Activated T-helper 9 cell treated with anti-CD3 and anti-CD28 coated beads, Interleukin-2, amount 50 U/mL, for 16 hours (primary cell): ENCODE results near the gene SERP1.

ENCODE experiments used
- DNase-seq: peaks from one replicate; pipeline ENCODE4 v3.0.0-alpha.2; 2020; ENCODE audit warnings: low read depth

The SERP1 gene

DNA sequence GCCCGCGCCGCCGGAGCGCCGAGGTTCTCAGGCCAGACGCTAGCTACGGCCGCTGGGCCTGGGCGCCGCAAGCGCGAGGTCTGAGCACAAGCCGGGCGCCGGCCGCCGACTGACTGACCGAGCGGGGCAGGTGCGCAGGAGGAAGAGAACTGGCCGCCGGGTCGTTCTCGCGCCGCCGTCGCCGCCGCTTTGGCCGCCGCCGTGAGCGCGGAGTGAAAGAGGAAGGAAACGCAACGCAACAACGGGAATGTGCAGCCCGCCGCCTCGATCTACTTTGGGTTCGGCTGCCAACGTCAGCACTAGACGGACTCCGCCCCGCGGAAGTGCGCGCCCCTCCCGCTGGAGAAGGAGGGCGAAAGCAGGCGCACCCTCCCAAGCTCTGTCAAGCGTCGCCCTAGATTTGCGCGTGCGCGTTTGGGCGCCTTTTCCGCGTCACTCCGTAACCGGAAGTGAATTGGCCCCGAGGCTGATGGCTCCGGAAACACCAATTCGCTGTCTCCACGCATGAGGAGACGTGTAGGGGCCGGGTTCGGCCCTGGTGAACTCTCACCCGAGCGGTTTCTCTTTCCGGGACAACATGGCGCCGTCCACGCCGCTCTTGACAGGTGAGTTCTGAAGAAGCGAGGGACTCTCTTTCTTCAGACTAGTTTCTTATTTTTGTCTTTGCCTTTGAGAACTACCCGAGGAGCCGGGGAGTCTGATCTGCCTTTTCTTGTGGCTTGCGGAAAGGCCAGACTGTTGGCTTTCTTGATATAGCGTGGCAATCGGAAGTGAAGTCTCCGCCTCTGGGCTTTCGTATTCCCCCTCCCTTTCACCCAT is at the start of gene SERP1, which contains the start of gene EIF2A:
Gene SERP1, minus strand, starts transcription at position 271 of the 819 bp plus-strand sequence. CDS start 361 bp downstream, outside the sequence.
Gene EIF2A, plus strand, starts transcription at position 562 of the 819 bp plus-strand sequence. Its CDS starts 16 bp downstream, at position 578.
- DNase-seq = peak; percentile 99

DNA sequence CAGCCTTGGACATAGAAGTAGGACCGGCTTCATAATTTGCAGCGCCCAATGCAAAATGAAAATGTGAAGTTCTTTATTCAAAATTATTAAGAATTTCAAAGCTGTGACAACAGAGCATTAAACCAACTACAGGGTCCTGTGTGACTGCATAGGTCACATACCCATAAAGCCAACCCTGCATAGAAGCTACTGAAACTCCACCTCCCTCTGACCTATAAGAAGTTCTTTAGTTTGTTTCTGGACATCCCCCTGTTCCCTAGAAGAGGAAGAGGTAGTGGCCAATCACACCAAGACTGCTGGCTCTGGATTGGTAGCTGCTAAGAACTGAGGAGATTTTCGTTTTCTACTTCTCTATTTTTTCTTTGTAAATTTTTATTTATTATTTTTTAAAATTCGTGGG is 47.9 kb upstream of the SERP1 start:
- no peak for DNase-seq

GRCh38 chr3:150589759-150590158 is 43.5 kb upstream of the SERP1 start:
- no peak for DNase-seq

- DNase-seq = no peak
Measured at GRCh38 chr3:150588027-150588830, 41.9 kb upstream of the SERP1 start.

- no peak for DNase-seq
Measured at GRCh38 chr3:150583028-150583427, 36.7 kb upstream of the SERP1 start.

- DNase-seq = no peak
Measured at GRCh38 chr3:150582620-150583019, 36.3 kb upstream of the SERP1 start.

GRCh38 chr3:150581174-150581573 is 34.9 kb upstream of the SERP1 start:
- DNase-seq = no peak

GRCh38 chr3:150577855-150578254 is 31.6 kb upstream of the SERP1 start:
- no peak for DNase-seq

DNA sequence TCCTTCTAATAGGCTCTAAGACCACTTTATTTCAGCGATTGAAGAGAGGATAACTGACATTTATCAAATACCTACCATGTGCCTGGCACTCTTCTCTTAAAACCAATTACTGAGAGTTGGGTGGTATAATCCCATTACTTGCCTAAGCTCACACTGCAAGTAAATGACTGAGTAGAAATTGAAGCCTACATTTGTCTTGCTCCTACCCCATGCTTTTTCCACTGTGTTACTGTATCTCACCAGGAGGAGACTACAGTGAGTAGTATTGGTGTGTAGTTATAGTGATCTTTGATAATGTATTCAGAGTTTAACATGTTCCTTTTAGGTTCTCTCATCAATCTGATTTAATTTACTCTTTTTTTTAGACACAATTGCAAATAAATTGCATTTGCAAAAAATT is 21.0 kb upstream of the SERP1 start:
- DNase-seq = no peak

DNA sequence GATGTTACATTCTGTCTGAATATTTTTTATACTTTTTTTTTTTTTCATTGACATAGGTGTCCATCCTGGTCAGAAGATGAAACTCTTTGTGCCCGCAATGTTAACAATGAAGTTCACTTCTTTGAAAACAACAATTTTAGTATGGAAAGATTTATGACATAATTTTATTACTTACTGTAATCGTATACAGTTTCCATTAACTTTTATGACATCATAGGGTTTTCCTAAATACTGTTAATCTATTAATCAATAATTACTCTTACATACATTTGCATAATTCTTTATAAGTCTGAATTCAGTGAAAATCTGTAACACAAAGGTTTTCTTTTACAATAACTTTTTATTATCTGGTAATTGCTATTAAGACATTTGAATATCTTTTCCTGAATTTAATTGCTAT is 17.9 kb upstream of the SERP1 start:
- DNase-seq = no peak

- no peak for DNase-seq
Measured at GRCh38 chr3:150557725-150558124, 11.4 kb upstream of the SERP1 start.

DNA sequence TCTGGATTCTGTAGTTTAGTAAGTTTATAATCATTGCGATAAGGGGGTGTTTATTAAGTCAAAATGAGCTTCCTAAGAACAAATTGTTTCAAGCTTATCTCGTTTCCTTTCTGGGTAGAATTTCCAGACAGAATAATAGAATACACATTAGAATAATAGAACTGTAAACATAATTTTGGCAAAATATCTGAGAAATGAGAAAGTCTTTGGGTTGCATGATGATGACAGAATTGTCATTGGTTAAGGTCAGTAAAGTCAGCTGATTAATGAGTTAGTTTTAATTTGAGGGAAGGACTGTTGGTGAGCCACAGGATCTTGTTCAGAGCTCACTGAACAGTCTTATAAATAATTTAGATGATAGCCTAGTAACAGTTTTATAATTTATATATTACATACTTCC is 10.5 kb upstream of the SERP1 start:
- DNase-seq = no peak

GRCh38 chr3:150555859-150556436 is 9.7 kb upstream of the SERP1 start:
- DNase-seq = no peak

GRCh38 chr3:150547045-150547741 is 897 bp upstream of the SERP1 start:
- DNase-seq = no peak

- DNase-seq = no peak
Measured at GRCh38 chr3:150545419-150546225, 674 bp downstream of the SERP1 start.

- no peak for DNase-seq
Measured at GRCh38 chr3:150544726-150545125, 1.6 kb downstream of the SERP1 start.

DNA sequence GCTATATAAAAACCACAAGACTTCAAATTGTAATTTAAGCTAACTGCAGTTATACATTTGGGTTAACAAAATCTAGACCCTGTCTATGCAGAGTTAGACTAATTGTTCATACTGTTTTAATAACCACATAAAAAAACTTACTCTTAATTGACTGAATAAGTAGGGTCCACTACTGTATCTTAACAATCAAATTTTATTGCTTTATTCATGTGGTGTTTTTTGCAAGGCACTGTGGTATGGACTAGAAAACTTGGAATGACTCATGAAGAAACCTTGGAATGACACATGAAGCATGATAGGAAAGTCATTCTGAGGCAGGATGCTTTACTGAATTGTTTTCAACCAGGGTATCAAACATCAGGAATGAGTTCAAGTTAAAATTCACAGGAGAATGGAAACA is 2.3 kb downstream of the SERP1 start:
- DNase-seq = no peak

- no peak for DNase-seq
Measured at GRCh38 chr3:150543531-150543930, 2.8 kb downstream of the SERP1 start.

DNA sequence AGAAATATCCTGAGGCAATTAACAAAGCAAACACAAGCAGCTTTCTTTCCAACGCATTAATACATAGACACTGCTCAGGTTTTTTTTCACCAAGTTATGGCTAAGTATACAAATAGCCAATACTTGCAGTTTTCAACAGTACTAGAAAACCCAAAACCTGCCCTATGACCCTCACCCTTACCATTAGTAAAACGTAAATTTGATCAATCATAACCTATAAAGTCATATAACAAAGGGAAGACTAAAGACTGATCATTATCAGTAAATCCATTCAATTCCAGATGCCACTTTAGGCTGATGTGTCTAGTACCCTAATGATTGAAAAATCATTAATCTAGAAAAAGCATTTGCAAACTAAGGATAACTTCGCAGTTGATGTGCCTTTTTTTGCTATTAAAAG is 3.2 kb downstream of the SERP1 start:
- DNase-seq = no peak

DNA sequence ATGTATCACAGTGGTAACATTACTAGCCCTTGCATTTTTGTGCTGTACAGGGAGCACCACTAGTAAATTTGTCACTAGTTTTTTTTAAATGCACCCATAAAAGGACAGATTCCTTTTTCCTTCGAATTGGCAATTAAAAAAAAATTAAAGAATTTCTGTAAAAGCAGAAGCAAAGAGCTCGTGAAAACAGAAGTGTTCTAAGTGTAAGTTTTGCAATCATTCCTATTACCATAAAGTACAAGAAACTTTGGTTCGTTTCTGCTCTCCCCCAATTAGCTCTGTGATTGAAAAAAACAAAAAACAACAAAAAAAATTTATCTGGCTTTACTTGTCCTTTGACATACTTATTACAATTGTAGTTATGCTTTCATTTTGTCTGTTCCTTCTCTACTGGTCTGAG is 5.3 kb downstream of the SERP1 start:
- DNase-seq = no peak

DNA sequence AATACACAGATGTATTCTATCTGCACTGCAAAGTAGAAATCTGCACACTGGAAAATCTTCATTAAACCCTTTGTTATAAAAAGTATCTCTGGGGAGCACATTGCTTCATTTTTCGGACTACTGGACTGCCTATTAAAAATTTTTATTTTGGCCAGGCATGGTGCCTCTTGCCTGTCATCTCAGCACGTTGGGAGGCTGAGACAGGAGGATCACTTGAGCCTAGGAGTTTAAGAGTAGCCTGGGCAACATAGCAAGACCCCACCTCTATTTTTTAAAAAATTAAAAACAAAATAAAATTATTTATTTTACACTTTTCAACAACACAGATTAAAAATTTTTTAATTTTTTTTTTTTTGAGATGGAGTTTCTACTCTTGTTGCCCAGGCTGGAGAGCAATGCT is 6.0 kb downstream of the SERP1 start:
- no peak for DNase-seq
